Osteocyte (in vitro differentiated cells): ENCODE measurements around the gene ZNF280B. TPM values are rescaled to one million over a fixed set of nuclear protein-coding genes. Genes with fewer than 3 reads are reported as not detected.

Source experiments
- DNase-seq: peaks from one replicate; pipeline ENCODE4 v3.0.0; 2021; ENCODE audit warnings: mixed read lengths; ENCODE audit not compliant: unreplicated experiment; ENCODE audit errors: extremely low spot score
- H3K27ac Mint-ChIP-seq: one replicate; pipeline ENCODE4 v1.8.0; 2021; ENCODE audit warnings: mild to moderate bottlenecking, mixed read lengths; ENCODE audit not compliant: unreplicated experiment
- H3K27me3 Mint-ChIP-seq: one replicate; pipeline ENCODE4 v1.8.0; 2021; ENCODE audit warnings: mixed read lengths; ENCODE audit not compliant: unreplicated experiment
- H3K36me3 Mint-ChIP-seq: one replicate; pipeline ENCODE4 v1.8.0; 2021; ENCODE audit warnings: mixed read lengths; ENCODE audit not compliant: unreplicated experiment
- H3K4me1 Mint-ChIP-seq: one replicate; pipeline ENCODE4 v1.8.0; 2021; ENCODE audit warnings: mixed read lengths; ENCODE audit not compliant: unreplicated experiment
- H3K4me3 Mint-ChIP-seq: one replicate; pipeline ENCODE4 v1.8.0; 2021; ENCODE audit warnings: mild to moderate bottlenecking, moderate library complexity, mixed read lengths; ENCODE audit not compliant: unreplicated experiment
- H3K9me3 Mint-ChIP-seq: one replicate; pipeline ENCODE4 v1.8.0; 2021; ENCODE audit warnings: mixed read lengths; ENCODE audit not compliant: unreplicated experiment
- CTCF ChIP-seq: fragments of 200-600 bp; sonication (generic); IDR thresholded peaks from 2 replicates; pipeline ENCODE4 v1.5.0; 2021; ENCODE audit warnings: antibody characterized with exemption, mild to moderate bottlenecking, moderate library complexity
- total RNA-seq: library from RNA; stranded (reverse); gene quantifications from 2 replicates; pipeline ENCODE4 v1.2.1, GENCODE V29; 2021

ZNF280B gene
- total RNA-seq, 1 donor from 2014 or later: 2.1 TPM

- no peak for DNase-seq
- Mint-ChIP-seq H3K27me3 (peaks cover 16% of the 10 kb centered on the region), H3K4me1 (no peaks in the 10 kb centered on the region), H3K27ac (no peak overlapping the region), H3K4me3 (no peak overlapping the region), H3K36me3 (no peaks in the 10 kb centered on the region), H3K9me3 (no peaks in the 10 kb centered on the region)
- no peak for TF ChIP-seq CTCF
These were observed 20.2 kb upstream of the ZNF280B start for GRCh38 chr22:22528780-22529179.

- no peak overlapping the region for H3K4me3 Mint-ChIP-seq
- no peak overlapping the region for H3K27ac Mint-ChIP-seq
- DNase-seq: no peak
- TF ChIP-seq CTCF: no peak
- H3K4me1 Mint-ChIP-seq: no peaks in the 10 kb centered on the region
- no peaks in the 10 kb centered on the region for H3K36me3 Mint-ChIP-seq
- peaks cover 23% of the 10 kb centered on the region for H3K27me3 Mint-ChIP-seq
- no peaks in the 10 kb centered on the region for H3K9me3 Mint-ChIP-seq
These were observed 18.8 kb upstream of the ZNF280B start for GRCh38 chr22:22527312-22527711.

GRCh38 chr22:22526125-22526912 lies 17.8 kb upstream of the ZNF280B start:
- H3K4me3 Mint-ChIP-seq: no peak overlapping the region
- peaks cover 26% of the 10 kb centered on the region for H3K27me3 Mint-ChIP-seq
- no peaks in the 10 kb centered on the region for H3K9me3 Mint-ChIP-seq
- H3K27ac Mint-ChIP-seq: no peak overlapping the region
- no peak for DNase-seq
- H3K4me1 Mint-ChIP-seq: no peaks in the 10 kb centered on the region
- H3K36me3 Mint-ChIP-seq: no peaks in the 10 kb centered on the region
- TF ChIP-seq CTCF: no peak

- Mint-ChIP-seq H3K36me3 (no peaks in the 10 kb centered on the region), H3K9me3 (no peaks in the 10 kb centered on the region), H3K4me3 (no peak overlapping the region), H3K4me1 (no peaks in the 10 kb centered on the region), H3K27me3 (peaks cover 26% of the 10 kb centered on the region), H3K27ac (no peak overlapping the region)
- no peak for TF ChIP-seq CTCF
- DNase-seq: no peak
These were observed 15.0 kb upstream of the ZNF280B start for GRCh38 chr22:22523494-22523893.

- peaks cover 32% of the 10 kb centered on the region for H3K27me3 Mint-ChIP-seq
- no peaks in the 10 kb centered on the region for H3K4me1 Mint-ChIP-seq
- H3K36me3 Mint-ChIP-seq: no peaks in the 10 kb centered on the region
- no peak for DNase-seq
- H3K27ac Mint-ChIP-seq: no peak overlapping the region
- no peaks in the 10 kb centered on the region for H3K9me3 Mint-ChIP-seq
- TF ChIP-seq CTCF: no peak
- no peak overlapping the region for H3K4me3 Mint-ChIP-seq
These were observed 13.1 kb upstream of the ZNF280B start for GRCh38 chr22:22521631-22522030.
